Esophagus squamous epithelium (tissue), 5 donors: ENCODE results near the gene KLHL29. TPM values are rescaled to one million over a fixed set of nuclear protein-coding genes. Genes with fewer than 3 reads are reported as not detected.
A peak's percentile ranks its signal among the peaks of the same experiment; 100 is the strongest.

ENCODE experiments used
- DNase-seq: peaks from one replicate; lab custom pipeline; 2025; lab: John Stamatoyannopoulos, UW
- H3K27ac ChIP-seq, 4 donors: fragments of 200-600 bp; sonication (generic); one replicate each; pipeline ENCODE4 v1.5.1; 2016 to 2019; ENCODE audit warnings: mild to moderate bottlenecking in 1 of 4
- H3K27me3 ChIP-seq, 4 donors: fragments of 200-600 bp; sonication (generic); 1 replicate in 3 of 4; 2 replicates in 1 of 4; pipeline versions ENCODE4 v1.5.1 to v1.6.0; 2017 to 2021; ENCODE audit warnings: antibody characterized with exemption in 1 of 4
- H3K36me3 ChIP-seq, 3 donors: fragments of 200-600 bp; sonication (generic); one replicate each; pipeline ENCODE4 v1.5.1; 2016 to 2019
- H3K4me1 ChIP-seq, 3 donors: fragments of 200-600 bp; sonication (generic); one replicate each; pipeline ENCODE4 v1.5.1; 2017 to 2019
- H3K4me3 ChIP-seq, 4 donors: fragments of 200-600 bp; sonication (generic); 1 replicate in 3 of 4; 2 replicates in 1 of 4; pipeline ENCODE4 v1.5.1; 2016 to 2019; ENCODE audit warnings: mild to moderate bottlenecking in 2 of 4, moderate library complexity in 1 of 4
- H3K9me3 ChIP-seq, 3 donors: fragments of 200-600 bp; sonication (generic); one replicate each; pipeline ENCODE4 v1.5.1; 2016 to 2019
- CTCF ChIP-seq, 6 experiments: fragments of 450-650 bp in 4 of 6; fragments of 200-600 bp in 2 of 6; sonication (generic) in 2 of 6; IDR thresholded peaks; one replicate each; pipeline ENCODE4 v1.5.1; 2016 to 2019; ENCODE audit warnings: antibody characterized with exemption in 6 of 6, mild to moderate bottlenecking in 4 of 6, moderate library complexity in 4 of 6
- POLR2A ChIP-seq, 4 donors: fragments of 450-650 bp; IDR thresholded peaks; one replicate each; pipeline ENCODE4 v1.6.1; 2017; ENCODE audit warnings: antibody characterized with exemption in 4 of 4, mild to moderate bottlenecking in 4 of 4, moderate library complexity in 3 of 4
- WGBS, 2 donors: methylation state at CpG; one replicate each; pipeline ENCODE4 v1.1.5; 2018; 5-methylcytosine and 5-hydroxymethylcytosine counted together
- intact Hi-C: fragments of 100-400 bp; cut with DNase I; formaldehyde crosslinking; loops from one replicate; pipeline ENCODE4 v1.15.0; 2022
- total RNA-seq, 4 donors: library from RNA; depleted of rRNA; stranded (reverse); fragments of >200 nt; gene quantifications; one replicate each; pipeline ENCODE4 v1.1.0, GENCODE V29; 2016
- donor health status: DM: yes; HTN: yes; CAD: no.

The KLHL29 gene
- total RNA-seq, 4 donors from 2014 or later, result 3.4 to 11.8 (median 5.9) TPM

GRCh38 chr2:23635442-23636340 lies 250.7 kb downstream of the KLHL29 start:
- H3K27me3 ChIP-seq, result no peaks in the 10 kb centered on the region
- H3K36me3 ChIP-seq, result peaks cover 0 to 18% (median 0%) of the 10 kb centered on the region in 3 donors
- 77 to 86% methylated on average over 12 to 15 of the region's 23 CpGs for WGBS, 2 donors
- no peak overlapping the region for H3K27ac ChIP-seq
- H3K4me3 ChIP-seq, result no peak overlapping the region
- H3K4me1 ChIP-seq, result peaks cover 0 to 14% (median 5%) of the 10 kb centered on the region in 3 donors
- intact Hi-C loops, result no loop called here
- no peak for DNase-seq
- H3K9me3 ChIP-seq, result no peaks in the 10 kb centered on the region
- no peak for TF ChIP-seq POLR2A (IDR thresholded peaks at IDR 0.05)
- no peak for TF ChIP-seq CTCF (IDR thresholded peaks at IDR 0.05)

GRCh38 chr2:23636426-23636825 lies 251.4 kb downstream of the KLHL29 start:
- Histone ChIP-seq H3K36me3 (peaks cover 0 to 25% (median 0%) of the 10 kb centered on the region in 3 donors), H3K9me3 (no peaks in the 10 kb centered on the region), H3K27ac (peak overlapping the region in 2 of 4 donors; percentile 18 to 26), H3K27me3 (no peaks in the 10 kb centered on the region), H3K4me1 (peaks cover 0 to 14% (median 5%) of the 10 kb centered on the region in 3 donors), H3K4me3 (no peak overlapping the region)
- intact Hi-C loops, result no loop called here
- 66 to 77% methylated on average over 7 to 11 of the region's 11 CpGs for WGBS, 2 donors
- DNase-seq, result no peak
- TF ChIP-seq CTCF (IDR thresholded peaks at IDR 0.05) (peak in 3 of 6 experiments; percentile 16 to 32 (median 20)), POLR2A (IDR thresholded peaks at IDR 0.05) (no peak)

- Histone ChIP-seq H3K27ac (peak overlapping the region in 3 of 4 donors; percentile 3 to 26 (median 18)), H3K27me3 (no peaks in the 10 kb centered on the region), H3K4me1 (peaks cover 0 to 14% (median 5%) of the 10 kb centered on the region in 3 donors), H3K4me3 (no peak overlapping the region), H3K36me3 (peaks cover 0 to 33% (median 0%) of the 10 kb centered on the region in 3 donors), H3K9me3 (no peaks in the 10 kb centered on the region)
- DNase-seq, result no peak
- WGBS, 2 donors, result 73 to 80% methylated on average over 11 to 13 of the region's 14 CpGs
- intact Hi-C loops, result no loop called here
- TF ChIP-seq POLR2A (IDR thresholded peaks at IDR 0.05) (no peak), CTCF (IDR thresholded peaks at IDR 0.05) (no peak)
Observed at GRCh38 chr2:23637011-23637778, 252.2 kb downstream of the KLHL29 start.

GRCh38 chr2:23639406-23639982 lies 254.5 kb downstream of the KLHL29 start:
- H3K9me3 ChIP-seq, result no peaks in the 10 kb centered on the region
- TF ChIP-seq CTCF (IDR thresholded peaks at IDR 0.05) (no peak), POLR2A (IDR thresholded peaks at IDR 0.05) (no peak)
- H3K27me3 ChIP-seq, result no peaks in the 10 kb centered on the region
- peaks cover under 1 to 18% (median 5%) of the 10 kb centered on the region in 3 donors for H3K4me1 ChIP-seq
- H3K27ac ChIP-seq, result no peak overlapping the region
- 74 to 79% methylated on average over 5 to 6 of the region's 6 CpGs for WGBS, 2 donors
- peaks cover 0 to 54% (median 0%) of the 10 kb centered on the region in 3 donors for H3K36me3 ChIP-seq
- intact Hi-C loops, result no loop called here
- no peak for DNase-seq
- H3K4me3 ChIP-seq, result no peak overlapping the region
